Fibroblast of mammary gland (primary cell): ENCODE measurements around the gene WEE2.

ENCODE experiments used
- DNase-seq: peaks from one replicate; pipeline ENCODE4 v3.0.0-alpha.2; 2010; ENCODE audit warnings: low read depth
- H3K4me3 ChIP-seq: 2 replicates; pipeline ENCODE4 v1.5.1; 2011; ENCODE audit warnings: low read depth, mild to moderate bottlenecking, low read length, moderate library complexity; ENCODE audit not compliant: control insufficient read depth
- CTCF ChIP-seq: conservative IDR thresholded peaks from 2 replicates; pipeline ENCODE4 v1.5.1; 2011; ENCODE audit warnings: low read depth, low read length, inconsistent platforms; ENCODE audit not compliant: control insufficient read depth, insufficient read depth

The WEE2 gene

DNA sequence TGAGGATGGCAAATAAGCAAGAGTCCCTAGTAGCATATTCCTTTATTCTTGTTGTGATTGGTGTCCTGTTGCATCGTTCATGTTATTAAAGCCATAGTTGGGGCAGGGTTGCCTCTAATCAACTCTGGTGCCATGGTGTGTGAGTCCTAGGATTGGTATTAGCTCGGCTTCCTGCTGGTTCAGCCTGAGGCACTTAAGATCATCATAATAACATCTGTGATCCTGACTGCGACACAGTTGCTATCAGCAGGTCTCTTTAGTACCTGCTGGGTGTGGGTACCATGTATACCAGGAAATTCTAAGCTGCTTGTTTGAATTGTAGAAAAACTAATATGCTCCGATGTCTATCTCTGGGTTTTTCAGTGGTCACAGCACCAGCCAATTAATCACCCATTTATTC lies 1.6 kb downstream of the WEE2 start:
- H3K4me3 ChIP-seq = no peak overlapping the region
- no peak for TF ChIP-seq CTCF
- DNase-seq = no peak

DNA sequence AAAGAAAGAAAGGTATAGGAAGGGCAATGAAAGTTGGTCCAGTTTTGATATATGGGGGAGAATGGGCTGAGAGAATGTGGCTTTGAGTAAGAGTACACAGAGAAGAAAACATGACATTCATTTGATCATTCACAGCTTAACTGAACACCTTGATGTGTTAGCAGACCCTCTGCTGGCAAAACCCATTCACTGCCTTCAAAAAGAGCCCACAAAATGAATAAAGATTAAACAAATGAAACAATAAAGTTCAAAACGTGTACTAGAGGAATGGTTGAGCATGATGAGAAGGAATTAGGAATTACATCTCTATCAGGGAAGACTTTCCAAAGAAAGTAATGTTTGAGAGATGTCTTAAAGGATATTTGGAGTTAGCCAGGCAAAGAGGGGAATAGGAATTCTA lies 2.1 kb downstream of the WEE2 start:
- no peak overlapping the region for H3K4me3 ChIP-seq
- DNase-seq = no peak
- no peak for TF ChIP-seq CTCF

- no peak for DNase-seq
- H3K4me3 ChIP-seq = no peak overlapping the region
- no peak for TF ChIP-seq CTCF
Observed at GRCh38 chr7:141712603-141713255, 4.6 kb downstream of the WEE2 start.

- no peak overlapping the region for H3K4me3 ChIP-seq
- DNase-seq = no peak
- TF ChIP-seq CTCF = no peak
Observed at GRCh38 chr7:141713890-141714289, 5.7 kb downstream of the WEE2 start.

DNA sequence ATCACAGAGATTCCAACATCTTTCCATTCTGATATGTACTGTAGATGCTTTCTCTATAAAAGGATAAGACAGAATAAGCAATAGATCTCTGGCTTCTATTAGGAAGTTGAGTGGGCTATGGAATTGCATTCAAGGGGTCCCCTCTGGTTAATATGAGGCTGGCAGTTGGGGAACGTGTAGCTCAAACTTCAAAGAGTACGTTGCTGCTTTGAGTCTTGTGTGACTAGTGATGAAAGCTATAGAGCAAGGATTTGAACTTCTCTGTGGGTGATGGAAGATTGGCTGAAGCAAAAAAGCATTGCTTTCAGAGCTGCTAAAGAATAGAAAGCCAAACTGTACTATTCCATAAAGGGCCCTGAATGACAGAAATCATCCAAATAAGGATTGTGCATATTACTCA lies 6.4 kb downstream of the WEE2 start:
- no peak for TF ChIP-seq CTCF
- H3K4me3 ChIP-seq = no peak overlapping the region
- no peak for DNase-seq

DNA sequence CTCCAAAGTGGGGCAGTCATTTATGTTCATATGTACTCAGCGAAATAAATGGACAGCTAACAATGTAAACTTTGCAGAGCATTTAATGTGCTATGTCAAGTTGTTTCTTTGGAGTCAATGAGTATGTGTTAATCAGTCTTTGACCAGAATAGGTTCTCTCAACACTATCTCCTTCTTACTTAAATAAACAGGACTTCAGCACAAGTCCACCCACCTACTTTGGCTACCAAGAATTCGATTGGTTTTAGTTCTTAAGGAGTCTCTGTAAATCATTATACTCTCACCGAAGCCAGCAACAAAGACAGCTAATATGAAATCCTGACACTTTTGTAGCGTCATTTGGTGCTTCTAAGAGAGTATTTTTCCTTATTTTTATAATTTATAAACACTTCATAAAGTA lies 6.9 kb downstream of the WEE2 start:
- no peak for DNase-seq
- no peak overlapping the region for H3K4me3 ChIP-seq
- no peak for TF ChIP-seq CTCF
